ENCODE results near the gene SLC4A3. TPM values are rescaled to one million over a fixed set of nuclear protein-coding genes. Genes with fewer than 3 reads are reported as not detected.

Gene SLC4A3
- total RNA-seq, 2 experiments from 2014 or later = not detected

GRCh38 chr2:219664041-219664440 is 36.6 kb downstream of the SLC4A3 start:
- Mint-ChIP-seq H3K36me3 (ENCODE audit: low read depth) (no peaks in the 10 kb centered on the region), H3K4me1 (no peaks in the 10 kb centered on the region), H3K4me3 (no peak overlapping the region), H3K9me3 (no peaks in the 10 kb centered on the region), H3K27ac (no peak overlapping the region), H3K27me3 (peaks cover 15% of the 10 kb centered on the region)
- CTCF ChIA-PET = no interaction called here
- POLR2A ChIA-PET = no interaction called here
- no peak for DNase-seq

DNA sequence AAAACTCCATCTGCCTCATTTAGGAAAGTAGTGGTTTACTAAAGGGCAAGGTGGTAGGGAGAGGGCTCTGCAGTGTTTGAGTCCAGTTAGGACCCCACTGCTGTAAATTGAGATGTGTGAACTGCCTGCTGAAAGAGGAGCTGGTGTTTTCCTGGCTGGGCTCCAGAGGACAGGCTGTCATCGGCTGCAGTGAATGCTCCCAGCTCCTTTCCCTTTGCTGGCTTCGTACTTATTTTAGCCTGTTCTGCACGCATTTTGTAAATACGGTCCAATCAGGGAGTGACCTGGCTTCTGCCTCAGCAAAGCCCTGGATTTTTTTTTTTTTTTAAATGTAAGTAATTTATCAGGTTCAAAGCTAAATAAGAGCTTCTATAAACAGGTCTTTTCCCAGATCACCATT is 37.5 kb downstream of the SLC4A3 start:
- H3K4me3 Mint-ChIP-seq = no peak overlapping the region
- no peaks in the 10 kb centered on the region for H3K9me3 Mint-ChIP-seq
- no peaks in the 10 kb centered on the region for H3K4me1 Mint-ChIP-seq
- POLR2A ChIA-PET = no interaction called here
- no peaks in the 10 kb centered on the region for H3K36me3 Mint-ChIP-seq (ENCODE audit: low read depth)
- CTCF ChIA-PET = interaction anchor here (0.8 to 1.1 kb wide), 3 partner anchors 11 to 55 kb away, joined by 3 read pairs; no protein-coding TSS in a partner anchor
- no peak overlapping the region for H3K27ac Mint-ChIP-seq
- no peak for DNase-seq
- peaks cover 8% of the 10 kb centered on the region for H3K27me3 Mint-ChIP-seq

DNA sequence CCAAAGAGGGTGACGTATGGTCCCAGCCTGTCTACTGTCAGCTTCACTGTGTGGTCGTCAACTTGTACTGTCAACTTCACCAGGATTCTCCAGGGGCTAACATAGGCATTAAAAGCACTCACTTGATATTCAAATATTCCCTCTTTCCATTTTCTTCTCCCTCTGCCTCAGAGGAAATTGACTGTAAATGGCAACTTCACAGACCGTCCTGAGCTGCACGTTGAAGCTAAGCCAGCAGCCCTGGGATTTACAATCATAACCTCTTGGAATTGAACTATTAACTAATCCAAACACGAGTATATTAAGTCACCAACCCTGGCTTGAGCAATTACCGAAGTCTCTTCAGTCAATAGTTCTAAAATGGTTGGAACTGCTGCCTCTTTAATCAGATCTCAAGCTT is 38.5 kb downstream of the SLC4A3 start:
- no peak for DNase-seq
- Mint-ChIP-seq H3K27me3 (peaks cover 4% of the 10 kb centered on the region), H3K4me1 (no peaks in the 10 kb centered on the region), H3K27ac (no peak overlapping the region), H3K9me3 (no peaks in the 10 kb centered on the region), H3K4me3 (no peak overlapping the region), H3K36me3 (ENCODE audit: low read depth) (no peaks in the 10 kb centered on the region)
- ChIA-PET CTCF (no interaction called here), POLR2A (no interaction called here)

GRCh38 chr2:219668316-219668715 is 40.9 kb downstream of the SLC4A3 start:
- DNase-seq = no peak
- ChIA-PET CTCF (no interaction called here), POLR2A (no interaction called here)
- Mint-ChIP-seq H3K27me3 (peaks cover 5% of the 10 kb centered on the region), H3K36me3 (ENCODE audit: low read depth) (no peaks in the 10 kb centered on the region), H3K4me3 (no peak overlapping the region), H3K9me3 (no peaks in the 10 kb centered on the region), H3K27ac (no peak overlapping the region), H3K4me1 (no peaks in the 10 kb centered on the region)

DNA sequence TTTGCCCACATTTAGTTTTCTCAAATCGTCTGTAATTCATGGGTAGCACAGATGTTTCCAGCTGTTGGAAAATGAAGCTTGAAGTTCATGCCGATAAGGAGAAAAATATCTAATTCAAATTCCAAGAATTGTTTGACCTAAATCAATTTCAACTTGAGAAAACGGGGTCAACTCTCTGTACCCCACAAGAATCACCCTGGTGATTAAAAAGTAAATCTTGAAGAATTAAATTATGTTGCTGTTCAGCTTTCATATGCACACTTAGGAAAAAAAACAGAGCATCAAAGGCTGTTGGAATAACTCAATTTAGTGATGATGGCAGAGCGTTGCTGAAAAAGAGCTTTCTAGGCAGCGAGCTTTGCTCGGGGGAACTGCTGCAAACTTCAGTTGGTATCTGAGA is 43.0 kb downstream of the SLC4A3 start:
- Mint-ChIP-seq H3K27ac (no peak overlapping the region), H3K27me3 (peaks cover 15% of the 10 kb centered on the region), H3K4me1 (no peaks in the 10 kb centered on the region), H3K36me3 (ENCODE audit: low read depth) (no peaks in the 10 kb centered on the region), H3K9me3 (no peaks in the 10 kb centered on the region), H3K4me3 (no peak overlapping the region)
- no peak for DNase-seq
- ChIA-PET POLR2A (no interaction called here), CTCF (interaction anchor here (1.5 kb wide), 1 partner anchor 19 kb away, joined by 3 read pairs; no protein-coding TSS in a partner anchor)

DNA sequence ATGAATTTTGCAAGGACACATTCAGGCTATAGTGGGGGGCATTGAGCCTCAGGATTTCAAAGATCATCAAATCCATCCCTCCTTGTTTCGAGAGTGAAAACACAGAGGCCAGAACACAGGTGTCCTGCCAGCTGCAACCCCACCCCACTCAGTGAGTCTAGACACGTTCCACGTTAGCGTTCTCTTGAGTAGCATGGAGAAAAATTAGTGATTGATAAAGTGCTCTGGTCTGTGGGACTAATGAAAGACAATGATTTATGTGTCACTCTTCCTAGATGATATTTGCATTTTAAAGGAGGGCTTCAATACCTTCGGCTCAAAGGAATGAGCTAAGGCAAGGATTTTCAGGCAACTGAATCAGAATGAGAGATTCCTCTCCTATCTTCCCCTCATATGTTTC is 43.8 kb downstream of the SLC4A3 start:
- Mint-ChIP-seq H3K9me3 (no peaks in the 10 kb centered on the region), H3K4me3 (no peak overlapping the region), H3K27ac (no peak overlapping the region), H3K36me3 (ENCODE audit: low read depth) (no peaks in the 10 kb centered on the region), H3K27me3 (peaks cover 17% of the 10 kb centered on the region), H3K4me1 (no peaks in the 10 kb centered on the region)
- ChIA-PET POLR2A (no interaction called here), CTCF (interaction anchor here (1.5 kb wide), 1 partner anchor 19 kb away, joined by 3 read pairs; no protein-coding TSS in a partner anchor)
- no peak for DNase-seq

GRCh38 chr2:219672406-219672805 is 45.0 kb downstream of the SLC4A3 start:
- no peak overlapping the region for H3K4me3 Mint-ChIP-seq
- no peaks in the 10 kb centered on the region for H3K36me3 Mint-ChIP-seq (ENCODE audit: low read depth)
- no peaks in the 10 kb centered on the region for H3K4me1 Mint-ChIP-seq
- H3K9me3 Mint-ChIP-seq = no peaks in the 10 kb centered on the region
- ChIA-PET POLR2A (no interaction called here), CTCF (no interaction called here)
- DNase-seq = no peak
- H3K27me3 Mint-ChIP-seq = peaks cover 17% of the 10 kb centered on the region
- no peak overlapping the region for H3K27ac Mint-ChIP-seq

DNA sequence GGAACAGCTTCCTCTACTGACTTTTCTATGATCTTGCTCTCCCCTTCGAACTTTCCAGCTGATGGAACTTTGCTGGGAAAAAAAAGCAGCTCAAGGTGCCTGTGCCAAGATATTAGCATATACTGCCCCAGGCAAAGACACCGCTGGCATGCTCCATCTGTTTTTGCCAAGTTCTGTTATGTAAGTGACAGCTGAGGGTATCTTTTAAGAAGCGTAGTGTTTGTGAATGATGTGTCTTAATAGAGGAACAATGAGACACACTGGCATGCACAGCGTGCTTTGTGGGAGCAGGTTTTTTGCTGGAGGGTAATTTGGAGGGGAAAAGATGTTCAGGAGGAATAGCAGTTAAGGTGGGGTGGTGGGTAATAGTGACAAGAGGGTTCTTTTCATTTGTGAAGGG is 47.8 kb downstream of the SLC4A3 start:
- Mint-ChIP-seq H3K4me1 (no peaks in the 10 kb centered on the region), H3K4me3 (no peak overlapping the region), H3K9me3 (no peaks in the 10 kb centered on the region), H3K36me3 (ENCODE audit: low read depth) (no peaks in the 10 kb centered on the region), H3K27me3 (peaks cover 17% of the 10 kb centered on the region), H3K27ac (no peak overlapping the region)
- POLR2A ChIA-PET = no interaction called here
- DNase-seq = no peak
- CTCF ChIA-PET = interaction anchor here (1.0 kb wide), 1 partner anchor 15 kb away, joined by 4 read pairs; no protein-coding TSS in a partner anchor

- Mint-ChIP-seq H3K4me1 (no peaks in the 10 kb centered on the region), H3K36me3 (ENCODE audit: low read depth) (no peaks in the 10 kb centered on the region), H3K27me3 (peaks cover 15% of the 10 kb centered on the region), H3K4me3 (no peak overlapping the region), H3K9me3 (no peaks in the 10 kb centered on the region), H3K27ac (no peak overlapping the region)
- ChIA-PET POLR2A (no interaction called here), CTCF (no interaction called here)
- no peak for DNase-seq
These were observed 49.2 kb downstream of the SLC4A3 start for GRCh38 chr2:219676586-219676985.

DNA sequence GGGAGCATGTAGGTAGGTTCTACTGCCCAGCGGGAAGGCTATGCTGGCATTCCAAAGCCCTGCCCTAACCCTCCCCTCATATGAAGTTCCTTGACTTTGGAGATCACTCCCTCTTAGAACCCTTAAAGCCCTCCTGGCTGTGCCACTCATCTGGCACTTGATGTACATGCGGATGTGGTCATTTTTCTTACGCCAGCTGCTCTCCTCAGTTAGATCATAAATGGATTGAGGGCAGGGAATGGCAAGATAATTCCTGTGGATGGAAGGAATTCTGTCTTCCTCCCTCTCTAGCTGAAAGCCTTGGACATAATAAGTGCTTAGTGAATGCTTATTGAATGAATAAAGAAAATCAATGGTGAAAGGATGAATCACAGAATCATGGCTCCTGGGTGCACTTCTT is 51.6 kb downstream of the SLC4A3 start:
- ChIA-PET CTCF (interaction anchor here (1.5 kb wide), 1 partner anchor 11 kb away, joined by 6 read pairs; no protein-coding TSS in a partner anchor), POLR2A (no interaction called here)
- DNase-seq = no peak
- peaks cover 2% of the 10 kb centered on the region for H3K4me1 Mint-ChIP-seq
- peaks cover 19% of the 10 kb centered on the region for H3K27me3 Mint-ChIP-seq
- H3K36me3 Mint-ChIP-seq (ENCODE audit: low read depth) = no peaks in the 10 kb centered on the region
- no peaks in the 10 kb centered on the region for H3K9me3 Mint-ChIP-seq
- H3K27ac Mint-ChIP-seq = no peak overlapping the region
- no peak overlapping the region for H3K4me3 Mint-ChIP-seq

DNA sequence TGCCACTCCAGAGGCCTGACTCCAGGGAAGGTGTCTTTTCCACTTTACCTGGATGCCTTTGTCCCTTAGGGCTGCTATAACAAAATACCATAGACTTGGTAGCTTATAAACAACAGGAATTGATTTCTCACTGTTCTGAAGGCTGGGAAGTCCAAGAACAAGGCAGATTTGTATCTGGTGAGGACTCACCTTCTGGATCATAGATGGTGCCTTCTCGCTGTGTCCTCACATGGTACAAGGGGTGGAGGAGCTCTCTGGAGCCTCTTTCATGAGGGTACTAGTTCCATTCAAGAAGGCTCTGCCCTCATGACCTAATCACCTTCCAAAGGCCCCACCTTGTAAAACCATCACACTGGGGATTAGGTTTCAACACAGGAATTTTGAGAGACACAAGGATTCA is 52.1 kb downstream of the SLC4A3 start:
- DNase-seq = no peak
- Mint-ChIP-seq H3K27me3 (peaks cover 23% of the 10 kb centered on the region), H3K4me3 (no peak overlapping the region), H3K27ac (no peak overlapping the region), H3K4me1 (peaks cover 5% of the 10 kb centered on the region), H3K9me3 (no peaks in the 10 kb centered on the region), H3K36me3 (ENCODE audit: low read depth) (no peaks in the 10 kb centered on the region)
- CTCF ChIA-PET = interaction anchor here (0.5 to 1.5 kb wide), 2 partner anchors 9 to 10 kb away, joined by 5 to 6 read pairs; no protein-coding TSS in a partner anchor
- POLR2A ChIA-PET = no interaction called here

DNA sequence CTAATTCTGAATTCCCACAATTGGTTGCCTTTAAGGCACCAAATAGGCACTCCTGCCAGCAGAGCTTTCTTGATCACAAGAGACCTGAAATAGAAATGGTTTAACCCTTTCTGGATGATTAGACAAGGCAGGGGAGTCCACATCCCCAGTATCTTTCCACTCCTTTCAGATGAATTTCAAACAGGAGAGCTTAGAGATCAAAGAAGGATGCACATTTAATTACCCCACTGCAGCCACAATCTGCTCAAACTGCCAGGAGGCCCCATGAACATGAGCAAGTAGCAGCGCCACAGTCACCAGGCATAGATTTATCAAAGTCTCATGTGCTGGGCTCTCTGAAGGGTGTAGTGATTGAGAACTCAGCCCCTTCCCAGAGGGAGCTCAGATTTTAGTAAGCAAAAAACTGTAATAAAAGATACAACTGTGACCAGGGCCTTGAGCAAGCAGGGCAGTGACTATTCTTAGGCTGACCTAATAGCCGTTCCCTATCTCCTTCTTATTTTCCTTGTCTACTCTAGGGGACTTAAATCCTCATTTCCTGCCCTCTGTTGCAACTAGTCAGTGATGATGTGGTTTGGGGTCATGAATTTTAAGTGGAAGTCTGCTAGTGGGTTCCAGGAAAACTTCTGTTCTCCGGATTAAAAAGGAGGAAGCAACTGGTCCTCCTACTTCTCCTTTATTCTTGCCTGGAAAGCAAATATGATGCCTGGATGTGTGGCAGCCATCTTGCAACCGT is 53.7 kb downstream of the SLC4A3 start:
- H3K27me3 Mint-ChIP-seq = peaks cover 17% of the 10 kb centered on the region
- peaks cover 17% of the 10 kb centered on the region for H3K4me1 Mint-ChIP-seq
- CTCF ChIA-PET = no interaction called here
- H3K36me3 Mint-ChIP-seq (ENCODE audit: low read depth) = no peaks in the 10 kb centered on the region
- no peaks in the 10 kb centered on the region for H3K9me3 Mint-ChIP-seq
- H3K27ac Mint-ChIP-seq = no peak overlapping the region
- H3K4me3 Mint-ChIP-seq = no peak overlapping the region
- no peak for DNase-seq
- POLR2A ChIA-PET = interaction anchor here (0.6 kb wide), 1 partner anchor 25 kb away, joined by 4 read pairs; no protein-coding TSS in a partner anchor

- ChIA-PET POLR2A (no interaction called here), CTCF (interaction anchor here (0.9 kb wide), 1 partner anchor 188 kb away, joined by 3 read pairs; no protein-coding TSS in a partner anchor)
- H3K27ac Mint-ChIP-seq = no peak overlapping the region
- H3K9me3 Mint-ChIP-seq = no peaks in the 10 kb centered on the region
- no peak for DNase-seq
- H3K36me3 Mint-ChIP-seq (ENCODE audit: low read depth) = no peaks in the 10 kb centered on the region
- no peak overlapping the region for H3K4me3 Mint-ChIP-seq
- peaks cover 19% of the 10 kb centered on the region for H3K4me1 Mint-ChIP-seq
- peaks cover 17% of the 10 kb centered on the region for H3K27me3 Mint-ChIP-seq
These were observed 54.4 kb downstream of the SLC4A3 start for GRCh38 chr2:219681694-219682300.

Measured in activated CD4-positive, alpha-beta T cell treated with anti-CD3 and anti-CD28 coated beads, Interleukin-2, amount 10 ng/mL, durations not matched to agents 7 days and 5 days (primary cell).